ENCODE results near the gene OR56A3.

OR56A3 gene

DNA sequence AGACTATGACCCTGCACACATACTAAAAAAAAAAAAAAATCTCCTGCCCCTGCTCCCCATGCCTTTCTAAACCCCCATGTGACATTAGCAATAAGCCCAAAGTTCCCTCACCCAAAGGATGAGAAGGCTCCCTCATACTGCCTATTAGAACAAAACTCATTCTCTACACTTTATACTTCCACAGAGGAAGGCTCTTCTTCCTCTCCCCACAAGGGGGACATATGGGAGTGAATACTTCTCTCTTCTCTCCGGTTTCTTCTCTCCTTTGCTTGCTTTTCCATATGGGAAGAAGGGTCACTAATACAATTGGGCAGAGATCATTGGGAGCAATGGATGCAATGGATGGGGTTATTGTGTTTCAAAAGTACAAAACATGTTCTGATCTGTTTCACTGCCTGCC lies 41.4 kb downstream of the OR56A3 start:
- DNase-seq, result no peak

DNA sequence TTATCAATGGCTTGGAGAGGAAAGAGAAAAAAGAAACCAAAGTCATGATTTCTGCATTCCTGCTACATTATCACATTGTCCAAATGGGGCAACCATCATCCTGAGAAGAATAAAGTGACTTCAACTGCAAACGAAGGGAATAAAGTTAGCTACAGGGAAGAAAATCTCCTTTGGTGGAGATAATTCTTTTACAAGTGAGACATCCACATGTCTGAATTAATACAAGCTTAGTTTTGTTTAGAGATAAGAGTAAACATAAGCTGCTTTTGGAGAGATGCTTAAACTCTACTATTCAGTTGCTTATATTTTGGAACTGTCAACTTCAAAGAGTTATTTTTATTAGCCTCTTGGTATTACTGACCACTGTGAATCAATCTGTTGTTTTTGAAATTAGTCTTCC lies 44.8 kb downstream of the OR56A3 start, which contains the start of gene OR52L1:
OR52L1 (minus strand) TSS at position 101 of the 400 bp plus-strand sequence; CDS start at position 46, 55 bp downstream.
- no peak for DNase-seq

GRCh38 chr11:5989203-5989602 lies 47.2 kb downstream of the OR56A3 start:
- no peak for DNase-seq

GRCh38 chr11:5992150-5992549 lies 50.1 kb downstream of the OR56A3 start:
- DNase-seq, result no peak

DNA sequence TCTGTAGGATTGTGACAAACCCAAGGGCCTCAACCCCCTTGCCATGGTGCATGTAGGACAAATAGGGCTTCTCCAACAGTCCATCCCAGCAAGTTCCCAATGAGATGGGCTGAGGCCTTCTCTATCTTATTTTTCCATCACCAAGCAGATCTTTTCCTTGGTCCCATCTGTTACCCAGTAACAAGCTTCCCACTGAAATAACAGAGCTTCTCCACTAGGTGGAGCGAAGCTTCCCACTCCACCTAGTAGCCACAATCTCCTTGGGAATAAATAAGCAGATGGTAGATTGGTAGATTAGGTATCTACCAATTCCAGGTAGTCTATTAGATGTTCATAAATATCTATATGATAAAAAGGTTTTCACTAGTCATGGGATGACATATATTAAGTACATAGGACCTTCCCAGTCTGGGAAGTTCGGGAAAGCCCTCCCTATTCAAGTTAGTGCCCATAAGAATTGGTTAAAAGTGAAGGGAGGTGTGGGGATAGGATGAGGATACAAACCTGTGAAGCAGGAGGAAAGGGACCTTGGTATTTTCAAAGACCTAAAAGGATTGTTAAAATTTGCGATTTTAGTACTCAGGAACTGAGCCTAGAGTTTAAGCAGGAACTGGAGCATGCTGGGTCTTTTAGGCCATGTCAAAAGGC lies 50.7 kb downstream of the OR56A3 start:
- DNase-seq, result no peak

DNA sequence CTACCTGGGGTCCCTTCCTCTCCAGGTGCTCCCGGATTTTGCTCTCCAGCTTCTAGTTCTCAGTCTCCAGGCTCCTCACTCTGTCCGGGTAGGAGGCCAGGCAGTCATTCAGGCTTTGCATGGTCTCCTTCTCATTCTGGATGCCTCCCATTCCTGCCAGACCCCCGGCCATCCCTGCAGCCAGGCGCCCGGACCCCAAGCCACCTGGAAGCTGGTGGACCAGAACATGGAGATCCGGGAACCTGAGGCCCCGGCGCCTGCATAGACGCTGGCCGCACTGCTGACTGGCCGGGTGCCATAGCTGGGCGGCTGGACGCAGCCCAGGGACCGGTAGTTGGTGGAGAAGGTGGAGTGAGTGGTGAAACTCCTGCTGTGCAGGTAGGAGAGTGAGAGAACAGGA lies 52.7 kb downstream of the OR56A3 start:
- DNase-seq, result no peak

All from activated effector memory CD4-positive, alpha-beta T cell treated with anti-CD3 and anti-CD28 coated beads, Interleukin-2, amount 50 U/mL, for 16 hours (primary cell).